AG08395 (cell line): Measurements from ENCODE around the gene PPDPF.
"Not testable (repeated sequence)": the region's sequence is repeated elsewhere in the genome, so short reads cannot be mapped to it uniquely, and the experiment has no call there.

Experiments used
- DNase-seq: peaks from one replicate; pipeline ENCODE4 v3.0.0; 2012; ENCODE audit warnings: mixed read lengths, low spot score

The PPDPF gene

DNA sequence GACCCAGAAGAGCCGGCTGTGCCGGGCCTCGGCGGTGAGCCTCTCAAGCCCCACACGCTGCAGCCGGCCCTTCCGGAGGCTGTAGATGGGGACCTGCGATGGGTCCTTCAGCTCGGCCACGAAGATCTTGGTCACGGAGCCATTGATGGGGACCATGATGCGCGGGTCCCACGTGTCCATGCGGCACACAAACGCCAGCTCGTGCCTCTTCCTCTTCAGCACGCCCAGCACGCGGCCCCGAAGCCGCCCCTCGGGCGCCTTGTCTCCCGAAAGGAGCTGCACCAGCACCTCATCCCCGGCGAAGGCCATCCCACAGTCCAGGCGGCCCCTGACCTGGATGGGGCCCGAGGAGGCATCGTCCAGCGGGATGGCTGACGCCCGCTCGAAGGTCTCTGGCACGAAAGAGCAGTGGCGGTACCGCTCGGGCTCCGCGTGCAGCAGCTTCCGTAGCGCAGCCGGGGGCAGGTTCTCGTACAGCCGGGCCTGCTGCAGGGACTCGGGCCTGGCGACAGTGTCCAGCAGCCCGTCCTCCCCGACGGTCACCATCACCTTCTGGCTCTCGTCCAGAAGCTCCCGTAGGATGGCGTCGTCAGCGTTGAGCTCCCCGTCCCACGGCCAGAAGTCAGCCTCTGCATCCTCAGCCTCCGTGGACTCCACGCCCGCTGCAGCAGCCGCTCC lies 44.6 kb downstream of the PPDPF start:
- no peak for DNase-seq

DNA sequence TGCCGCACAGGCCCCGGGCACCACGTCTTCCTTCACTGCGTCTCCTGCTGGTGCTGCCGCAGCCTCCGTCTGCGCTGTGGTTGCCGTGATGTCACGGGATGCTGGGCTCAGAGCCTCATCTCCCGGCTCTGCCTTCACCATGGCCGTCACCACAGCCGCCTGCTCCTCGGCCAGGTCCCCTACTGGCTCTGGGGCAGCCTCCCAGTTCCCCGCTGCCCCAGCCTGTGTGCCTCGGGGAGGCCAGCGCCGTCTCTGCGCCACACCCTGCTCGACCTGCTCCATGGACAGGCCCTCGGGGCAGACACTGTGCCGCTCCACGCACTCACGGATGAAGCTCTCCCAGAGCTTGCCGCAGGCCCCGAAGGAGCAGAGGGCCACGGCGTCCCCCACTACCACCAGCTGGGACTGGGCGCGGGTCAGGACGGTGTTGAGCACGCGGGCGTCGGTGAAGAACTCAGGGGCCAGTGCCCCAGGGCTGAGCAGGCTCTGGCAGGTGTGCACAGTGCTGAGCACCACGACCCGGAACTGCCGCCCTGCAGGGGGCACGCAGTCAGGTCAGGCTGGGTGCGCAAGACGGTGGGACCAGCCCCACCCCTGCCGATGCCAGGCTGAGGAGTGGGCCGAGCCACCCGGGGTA lies 45.3 kb downstream of the PPDPF start:
- no peak for DNase-seq

DNA sequence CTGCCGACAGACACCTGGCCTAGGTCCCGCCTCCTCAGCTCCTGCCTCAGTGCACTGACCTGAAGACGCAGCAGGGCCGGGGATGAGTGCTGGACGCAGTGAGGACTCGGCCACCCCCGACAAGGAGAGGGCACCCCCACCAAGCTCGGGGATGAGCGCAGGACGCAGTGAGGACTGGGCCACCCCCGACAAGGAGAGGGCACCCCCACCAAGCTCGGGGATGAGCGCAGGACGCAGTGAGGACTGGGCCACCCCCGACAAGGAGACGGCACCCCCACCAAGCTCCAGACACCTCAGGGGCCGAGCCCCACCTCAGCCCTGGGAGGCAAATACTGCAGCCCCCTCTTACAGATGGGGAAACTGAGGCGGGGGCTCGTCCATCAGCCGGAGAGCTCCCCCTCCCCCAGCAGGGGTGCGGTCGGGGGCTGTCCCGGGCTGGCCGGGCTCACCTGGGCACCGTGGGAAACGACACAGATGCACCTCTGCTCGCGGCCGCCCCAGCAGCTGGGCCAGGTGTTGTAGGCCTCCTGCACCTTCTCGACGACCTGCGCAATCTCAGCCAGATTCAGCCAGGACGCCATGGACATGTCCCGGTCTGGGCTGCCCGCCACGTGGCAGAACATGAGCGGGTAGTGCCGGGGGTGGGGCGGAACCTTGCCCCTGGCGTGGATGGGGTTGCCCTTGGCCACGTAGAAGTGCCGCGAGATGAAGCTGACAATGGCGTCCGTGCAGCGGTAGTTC lies 46.0 kb downstream of the PPDPF start:
- no peak for DNase-seq

DNA sequence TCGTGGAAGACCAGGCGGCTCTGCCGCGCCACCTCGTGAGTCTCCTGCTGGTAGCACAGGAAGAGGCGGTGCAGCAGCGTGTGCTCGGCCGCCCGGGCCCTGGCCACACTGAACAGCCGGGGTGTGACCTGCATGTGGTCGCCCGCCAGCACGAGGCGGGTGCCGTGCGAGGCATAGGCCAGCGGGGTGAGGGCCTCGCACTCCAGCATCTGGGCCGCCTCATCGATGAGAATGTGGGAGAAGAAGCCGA lies 46.5 kb downstream of the PPDPF start:
- no peak for DNase-seq

DNA sequence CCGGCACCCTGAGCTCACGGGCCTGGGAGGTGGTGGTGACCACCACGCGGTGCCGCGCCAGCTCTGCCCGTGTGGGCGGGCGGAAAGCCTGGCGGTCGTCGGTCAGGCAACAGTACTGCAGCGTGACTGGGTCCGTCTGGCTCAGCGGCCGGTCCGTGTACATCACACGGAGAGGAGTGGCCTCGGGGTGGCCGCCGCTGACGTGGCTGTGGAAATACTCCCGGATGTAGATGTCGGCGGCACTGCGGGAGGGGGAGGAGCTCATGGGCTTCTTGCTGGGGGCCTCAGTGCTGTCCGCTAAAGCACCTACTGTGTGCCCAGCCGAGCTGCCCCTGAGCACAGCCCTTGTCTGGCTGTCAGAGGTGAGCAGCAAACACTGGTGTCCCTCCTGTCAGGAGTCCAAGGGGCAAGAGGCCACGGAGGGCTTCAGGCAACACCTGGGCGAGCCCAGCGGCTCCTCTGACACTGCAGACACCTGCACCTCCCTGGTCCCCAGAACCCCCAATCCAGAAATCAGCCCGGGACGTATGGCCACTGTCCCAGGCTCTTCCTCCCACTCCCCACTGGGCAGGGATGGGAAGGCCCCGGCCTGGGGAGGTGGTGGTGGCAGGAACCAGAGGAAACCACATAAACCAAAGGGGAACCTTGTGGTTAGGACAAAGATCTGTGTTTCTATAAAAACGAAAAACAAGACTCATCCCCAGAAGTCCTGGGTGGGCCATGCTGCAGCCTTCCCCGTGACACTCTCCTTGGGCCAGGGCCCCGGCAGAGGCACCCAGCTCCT lies 47.0 kb downstream of the PPDPF start:
- DNase-seq, result no peak

DNA sequence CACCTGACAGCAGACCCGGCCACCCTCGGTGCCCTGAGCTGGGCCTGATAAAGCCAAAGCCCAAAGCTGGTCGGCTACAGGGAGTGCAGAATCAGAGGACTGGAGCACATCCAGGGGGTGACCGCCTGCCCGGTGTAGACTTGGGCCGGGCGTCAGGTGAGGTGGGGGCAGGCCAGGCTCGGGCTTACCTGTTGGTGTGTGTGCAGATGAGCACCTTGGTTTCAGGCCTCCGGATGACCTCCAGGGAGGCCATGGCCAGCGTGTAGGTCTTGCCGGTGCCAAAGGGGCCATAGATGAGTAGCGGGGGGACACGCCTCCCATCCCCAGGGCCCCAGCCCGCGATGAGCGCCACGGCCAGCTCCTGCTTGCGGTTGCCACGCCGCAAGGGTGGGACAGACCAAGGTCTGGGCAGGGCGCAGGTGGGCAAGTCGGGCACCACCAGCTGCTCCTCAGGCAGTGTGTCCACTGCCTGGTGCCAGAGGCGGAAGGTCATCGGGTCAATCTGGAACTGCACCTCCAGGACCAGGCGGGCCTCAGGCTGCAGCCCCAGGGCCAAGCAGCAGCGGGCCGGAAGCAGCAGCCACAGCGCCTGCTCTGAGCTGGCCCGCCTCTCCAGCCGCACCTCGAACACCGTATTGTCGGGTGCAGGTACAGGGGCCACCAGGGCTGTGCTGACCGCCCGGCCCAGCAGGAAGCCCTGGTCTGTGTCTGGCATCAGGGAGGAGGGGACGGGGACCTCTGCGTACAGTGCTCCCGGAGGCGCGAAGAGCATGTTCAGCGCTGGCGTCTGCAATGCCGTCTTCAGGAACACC lies 47.8 kb downstream of the PPDPF start:
- no peak for DNase-seq

DNA sequence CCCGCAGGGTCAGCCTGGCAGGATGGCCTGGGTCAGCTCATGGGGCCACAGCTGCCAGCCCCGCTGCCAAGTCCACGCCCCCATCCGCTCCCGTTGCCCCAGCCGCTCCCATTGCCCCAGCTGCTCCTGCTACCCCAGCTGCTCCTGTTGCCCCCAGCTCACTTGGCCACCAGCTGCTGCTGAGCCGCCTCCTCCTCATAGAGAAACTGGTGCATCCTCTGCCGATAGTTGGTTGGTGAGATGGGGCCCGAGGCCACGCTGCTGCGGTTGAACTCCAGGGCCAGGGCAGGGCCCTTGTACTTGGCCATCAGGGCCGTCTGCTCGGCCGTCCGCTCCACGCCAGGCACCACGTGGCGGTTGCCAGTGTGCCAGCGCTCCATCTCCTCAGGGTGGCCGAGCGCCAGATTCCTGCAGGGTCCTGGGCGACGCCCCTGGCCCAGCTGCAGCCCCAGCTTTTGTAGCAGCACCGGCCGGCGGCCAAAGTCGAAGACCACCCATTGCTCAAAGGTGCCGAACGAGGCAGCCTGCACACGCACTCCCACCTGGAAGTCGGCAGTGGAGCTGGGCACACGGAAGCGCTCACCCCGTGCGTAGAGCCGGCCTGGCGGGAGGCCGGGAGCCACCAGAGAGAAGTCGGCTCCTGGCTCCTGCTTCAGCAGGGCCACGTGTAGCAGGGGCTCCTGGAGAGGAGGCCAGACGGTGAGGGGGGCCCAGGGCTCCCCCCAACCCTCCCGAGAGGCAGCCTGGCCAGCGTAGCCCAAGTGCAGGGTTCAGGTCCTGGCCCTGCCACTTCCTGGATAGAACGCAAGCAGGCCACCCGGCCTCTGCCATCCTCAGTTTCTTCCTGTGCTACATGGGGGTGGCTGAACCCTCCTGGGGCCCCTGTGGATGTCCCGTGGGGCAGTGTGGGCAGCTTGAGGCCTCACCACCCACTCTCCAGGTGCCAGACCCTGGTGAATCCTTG lies 48.7 kb downstream of the PPDPF start:
- no peak for DNase-seq

DNA sequence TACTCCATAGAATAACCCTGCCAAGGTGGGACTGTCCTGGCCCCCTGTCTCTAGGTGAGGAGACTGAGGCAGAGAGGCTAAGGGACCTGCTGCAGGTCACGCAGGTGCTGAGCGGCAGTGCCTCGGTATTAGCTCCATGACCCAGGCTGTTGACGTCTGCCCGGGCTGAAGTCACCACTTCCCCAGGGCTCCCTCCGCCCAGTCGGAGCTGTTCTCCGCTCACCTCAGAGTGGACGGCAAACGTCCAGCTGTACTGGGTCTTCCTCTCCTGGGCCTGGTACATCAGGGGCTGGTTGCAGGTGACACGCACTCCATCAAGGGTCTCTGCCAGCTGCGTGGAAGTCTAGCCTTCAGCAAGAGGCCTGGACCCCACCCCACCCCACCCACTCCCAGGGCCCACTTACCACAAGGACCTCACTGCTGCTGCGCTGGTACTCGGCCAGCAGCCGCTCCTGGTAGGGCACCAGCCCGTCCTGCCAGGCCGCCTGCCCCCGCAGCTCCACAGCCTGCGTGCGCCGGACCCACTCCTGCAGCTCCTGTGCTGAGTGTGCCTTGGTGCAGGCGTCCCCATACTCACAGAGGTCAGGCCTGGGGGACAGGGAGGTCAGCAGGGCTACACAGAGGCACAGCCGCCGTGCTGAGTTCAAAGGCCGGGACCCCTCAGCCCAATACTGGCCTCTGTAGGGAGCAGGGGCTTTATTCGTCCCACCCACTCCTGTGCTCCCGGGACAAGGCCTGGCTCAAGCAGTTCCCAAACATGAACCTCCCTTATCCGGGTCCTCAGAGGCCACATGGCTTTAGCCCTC lies 49.9 kb downstream of the PPDPF start:
- DNase-seq, result no peak

DNA sequence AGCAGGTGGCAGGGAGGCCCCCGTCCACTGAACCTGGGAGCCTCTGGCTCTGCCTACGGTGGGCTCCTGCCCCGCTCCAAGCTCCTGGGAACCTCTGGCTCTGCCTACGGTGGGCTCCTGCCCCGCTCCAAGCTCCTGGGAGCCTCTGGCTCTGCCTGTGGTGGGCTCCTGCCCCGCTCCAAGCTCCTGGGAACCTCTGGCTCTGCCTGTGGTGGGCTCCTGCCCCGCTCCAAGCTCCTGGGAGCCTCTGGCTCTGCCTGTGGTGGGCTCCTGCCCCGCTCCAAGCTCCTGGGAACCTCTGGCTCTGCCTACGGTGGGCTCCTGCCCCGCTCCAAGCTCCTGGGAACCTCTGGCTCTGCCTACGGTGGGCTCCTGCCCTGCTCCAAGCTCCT lies 50.5 kb downstream of the PPDPF start:
- DNase-seq, result not testable (repeated sequence)
